ENCODE data around the gene CPTP.
"Not testable (repeated sequence)": the region's sequence is repeated elsewhere in the genome, so short reads cannot be mapped to it uniquely, and the experiment has no call there.

The CPTP gene

DNA sequence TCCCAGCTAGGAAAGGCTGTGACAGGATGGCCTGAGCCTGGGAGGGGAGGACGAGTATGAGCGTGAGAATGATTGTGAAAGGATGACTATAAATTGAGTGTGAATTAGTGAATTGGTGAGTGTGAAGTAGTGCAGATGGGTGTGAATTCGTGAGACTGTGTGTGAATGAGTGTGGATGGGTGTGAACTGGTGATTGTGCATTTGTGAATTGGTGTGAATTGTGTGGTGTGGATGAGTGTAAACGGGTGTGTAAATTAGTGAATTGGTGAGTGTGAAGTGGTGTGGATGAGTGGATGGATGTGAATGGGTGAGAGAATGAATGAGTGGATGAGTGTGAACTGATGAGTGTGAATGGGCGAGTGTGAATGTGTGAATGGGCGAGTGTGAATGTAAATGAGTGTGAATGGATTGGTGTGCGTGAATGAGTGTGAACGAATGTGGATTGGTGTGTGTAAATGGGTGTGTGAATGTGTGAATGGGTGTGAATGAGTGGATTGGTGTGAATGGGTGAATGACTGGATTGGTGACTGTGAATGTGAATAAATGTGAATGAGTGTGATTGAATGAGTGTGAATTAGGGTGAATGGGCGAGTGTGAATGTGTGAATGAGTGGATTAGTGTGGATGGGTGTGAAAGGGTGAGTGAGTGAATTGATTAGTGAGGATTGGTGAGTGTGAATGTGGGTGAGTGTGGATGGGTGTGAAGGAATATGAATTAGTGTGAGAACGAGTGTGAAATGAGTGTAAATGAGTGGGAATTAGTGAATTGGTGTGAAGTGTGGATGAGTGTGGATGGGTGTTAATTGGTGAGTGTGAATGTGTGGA is 41.5 kb downstream of the CPTP start:
- no peak for DNase-seq (ENCODE audit: low spot score)

DNA sequence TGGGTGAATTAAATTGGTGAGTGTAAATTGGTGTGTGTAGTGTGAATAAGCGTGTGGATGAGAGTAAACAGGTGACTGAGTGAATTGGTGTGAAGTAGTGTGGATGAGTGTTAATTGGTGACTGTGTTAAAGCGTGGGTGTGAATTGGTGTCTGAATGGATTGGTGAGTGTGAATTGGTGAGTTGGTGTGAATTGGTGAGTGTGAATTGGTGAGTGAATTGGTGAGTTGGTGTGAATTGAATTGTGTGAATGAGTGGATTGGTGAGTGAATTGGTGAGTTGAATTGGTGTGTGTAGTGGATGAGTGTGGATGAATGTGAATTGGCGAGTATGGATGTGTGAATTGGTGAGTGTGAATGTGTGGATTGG is 42.1 kb downstream of the CPTP start:
- no peak for DNase-seq (ENCODE audit: low spot score)

DNA sequence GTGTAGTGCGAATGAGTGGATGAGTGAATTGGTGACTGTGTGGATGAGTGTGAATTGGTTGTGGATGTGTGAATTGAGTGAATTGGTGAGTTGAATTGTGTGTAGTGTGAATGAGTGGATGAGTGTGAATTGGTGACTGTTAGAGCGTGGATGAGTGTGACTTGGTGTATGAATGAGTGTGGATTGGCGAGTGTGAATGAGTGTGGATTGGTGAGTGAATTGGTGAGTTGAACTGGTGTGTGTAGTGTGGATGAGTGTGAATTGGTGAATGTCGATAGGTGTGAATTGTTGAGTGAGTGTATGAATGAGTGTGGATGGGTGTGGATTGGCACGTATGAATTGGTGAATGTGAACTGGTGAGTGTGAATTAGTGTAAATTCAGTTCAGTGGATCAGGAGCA is 42.7 kb downstream of the CPTP start:
- no peak for DNase-seq (ENCODE audit: low spot score)

DNA sequence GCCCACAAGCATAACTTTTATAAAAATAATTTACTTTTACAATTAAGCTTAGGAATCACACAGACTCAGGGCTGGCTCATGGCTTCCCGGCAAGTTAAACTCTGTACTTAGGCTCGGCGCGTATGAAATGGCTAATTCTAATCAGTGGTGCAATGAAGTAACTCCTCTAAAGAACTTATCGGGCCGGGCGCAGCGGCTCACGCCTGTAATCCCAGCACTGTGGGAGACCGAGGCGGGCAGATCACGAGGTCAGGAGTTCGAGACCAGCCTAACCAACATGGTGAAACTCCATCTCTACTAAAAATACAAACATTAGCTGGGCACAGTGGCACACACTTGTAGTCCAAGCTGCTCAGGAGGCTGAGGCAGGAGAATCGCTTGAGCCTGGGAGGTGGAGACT is 45.5 kb downstream of the CPTP start:
- DNase-seq (ENCODE audit: low spot score): not testable (repeated sequence)

DNA sequence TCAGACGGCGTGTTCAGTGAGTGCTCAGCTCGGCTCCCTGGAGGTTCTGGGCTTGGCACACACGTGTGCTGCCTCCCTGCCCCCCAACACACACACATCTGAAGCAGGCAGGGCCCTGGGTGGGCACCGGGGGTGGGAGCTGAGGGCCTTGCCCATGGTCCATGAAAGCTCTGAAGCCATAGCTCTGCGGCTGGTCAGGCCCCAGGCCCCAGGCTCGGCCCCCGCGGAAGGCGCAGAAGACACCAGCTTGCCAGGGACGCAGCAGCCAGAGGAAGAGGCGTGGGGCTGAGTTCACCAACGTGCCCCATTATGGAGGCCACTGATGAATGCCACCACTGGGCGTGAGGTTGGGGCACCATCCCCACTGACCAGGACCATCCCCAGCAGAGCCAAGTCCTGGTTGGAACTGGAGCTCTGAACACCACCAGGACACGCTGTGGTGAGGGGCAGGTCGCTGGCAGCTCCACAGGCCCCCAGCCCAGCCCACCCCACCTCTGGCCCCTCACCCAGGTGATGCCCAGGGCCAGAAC is 46.2 kb downstream of the CPTP start:
- DNase-seq (ENCODE audit: low spot score): no peak

DNA sequence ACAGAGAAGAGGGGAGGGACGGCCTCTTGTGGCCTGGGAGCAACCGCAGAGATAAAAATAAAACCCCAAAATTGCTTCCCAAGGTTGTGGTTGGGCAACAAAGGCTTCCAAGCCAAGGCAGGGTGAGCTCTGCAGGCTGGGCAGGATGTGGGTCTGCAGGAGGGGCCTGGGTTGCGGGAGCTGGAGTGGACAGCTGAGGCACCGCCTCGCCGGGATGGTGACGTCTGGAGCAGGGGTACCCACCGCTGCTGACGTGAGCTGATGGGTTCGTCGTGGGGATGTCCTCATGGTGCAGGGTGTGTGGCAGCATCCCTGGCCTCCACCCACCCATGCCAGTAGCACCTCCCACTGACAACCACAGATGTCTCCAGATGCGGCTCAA is 46.8 kb downstream of the CPTP start:
- no peak for DNase-seq (ENCODE audit: low spot score)

DNA sequence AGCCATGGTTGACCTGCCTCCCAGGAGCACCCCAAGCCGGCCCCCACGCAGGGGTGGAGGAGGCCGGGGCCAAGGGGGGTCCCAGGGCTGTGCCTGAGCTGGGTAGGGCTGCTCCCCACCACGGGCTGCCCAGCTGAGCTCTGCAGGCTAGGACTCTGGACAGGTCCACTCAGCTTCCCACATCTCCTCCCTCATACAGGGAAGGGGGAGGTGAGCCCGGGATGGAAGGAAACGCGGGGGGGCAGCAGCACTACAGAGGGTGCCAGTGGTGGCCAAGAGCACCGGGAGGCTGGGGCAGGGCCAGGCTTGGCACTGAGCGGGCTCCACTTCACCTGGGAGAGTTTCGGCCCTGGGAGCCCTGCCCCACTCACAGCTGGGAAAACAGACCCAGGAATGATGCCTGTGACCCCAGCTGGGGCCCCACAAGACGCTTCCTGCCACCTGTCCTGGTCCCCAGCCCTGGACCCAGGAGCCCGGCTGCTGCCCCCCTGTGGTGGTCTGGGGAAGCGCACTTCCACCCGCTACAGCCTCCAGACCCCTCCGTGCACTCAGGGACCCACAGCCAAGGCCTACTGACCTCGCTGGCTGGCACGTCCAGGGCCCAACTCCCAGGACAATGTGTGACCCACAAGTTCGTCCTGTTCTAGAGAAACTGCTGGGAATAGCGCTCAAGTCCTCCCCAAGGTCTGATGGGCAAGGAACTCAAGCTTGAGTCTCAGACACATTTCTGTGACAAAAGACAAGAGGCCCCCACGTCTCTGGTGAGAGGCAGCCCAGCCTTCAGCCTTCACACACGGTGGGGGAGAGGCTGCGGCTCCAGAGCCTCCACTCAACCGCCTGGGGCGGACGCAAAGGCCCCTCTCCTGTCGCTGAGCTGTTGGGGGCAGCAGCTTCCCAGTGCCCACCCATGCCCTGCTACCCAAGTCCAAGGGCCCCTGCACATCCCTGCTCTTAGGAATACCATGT is 47.4 kb downstream of the CPTP start:
- DNase-seq (ENCODE audit: low spot score): peak; percentile 50

DNA sequence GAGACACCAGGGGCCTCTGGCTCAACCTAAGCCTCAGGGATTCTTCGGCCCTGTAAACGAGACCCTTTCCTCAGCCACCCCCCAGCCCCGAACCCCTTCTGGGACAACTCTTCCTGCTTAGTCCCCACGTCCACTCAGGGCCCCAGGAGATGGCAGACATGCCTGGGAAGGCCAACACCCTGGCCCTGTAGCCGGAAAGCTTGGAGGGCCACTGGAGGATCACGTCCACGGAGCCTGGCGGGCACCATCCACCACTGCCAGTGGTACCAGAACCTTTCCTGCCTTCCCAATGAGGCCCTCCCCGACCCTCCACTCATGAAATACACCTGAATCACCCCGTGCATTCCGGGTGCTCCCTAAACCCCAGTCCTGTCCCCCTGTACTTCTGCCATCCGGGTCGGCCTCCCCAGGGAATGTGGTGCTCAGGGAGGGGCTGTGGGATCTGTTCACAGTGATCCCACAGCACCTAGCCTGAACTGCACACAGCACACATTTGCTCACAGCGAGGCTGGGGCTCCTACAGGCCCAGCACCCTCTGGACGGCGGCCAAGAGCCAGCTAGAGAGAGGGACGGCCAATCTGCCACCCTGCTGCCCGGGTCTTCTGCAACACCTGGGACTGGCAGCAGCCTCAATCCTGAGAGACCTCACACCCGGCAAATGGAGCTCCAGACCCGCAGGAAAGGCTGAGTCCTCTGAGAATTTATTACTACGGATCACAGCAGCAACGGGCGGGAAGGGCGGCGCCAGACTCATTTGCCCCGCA is 48.6 kb downstream of the CPTP start:
- no peak for DNase-seq (ENCODE audit: low spot score)

DNA sequence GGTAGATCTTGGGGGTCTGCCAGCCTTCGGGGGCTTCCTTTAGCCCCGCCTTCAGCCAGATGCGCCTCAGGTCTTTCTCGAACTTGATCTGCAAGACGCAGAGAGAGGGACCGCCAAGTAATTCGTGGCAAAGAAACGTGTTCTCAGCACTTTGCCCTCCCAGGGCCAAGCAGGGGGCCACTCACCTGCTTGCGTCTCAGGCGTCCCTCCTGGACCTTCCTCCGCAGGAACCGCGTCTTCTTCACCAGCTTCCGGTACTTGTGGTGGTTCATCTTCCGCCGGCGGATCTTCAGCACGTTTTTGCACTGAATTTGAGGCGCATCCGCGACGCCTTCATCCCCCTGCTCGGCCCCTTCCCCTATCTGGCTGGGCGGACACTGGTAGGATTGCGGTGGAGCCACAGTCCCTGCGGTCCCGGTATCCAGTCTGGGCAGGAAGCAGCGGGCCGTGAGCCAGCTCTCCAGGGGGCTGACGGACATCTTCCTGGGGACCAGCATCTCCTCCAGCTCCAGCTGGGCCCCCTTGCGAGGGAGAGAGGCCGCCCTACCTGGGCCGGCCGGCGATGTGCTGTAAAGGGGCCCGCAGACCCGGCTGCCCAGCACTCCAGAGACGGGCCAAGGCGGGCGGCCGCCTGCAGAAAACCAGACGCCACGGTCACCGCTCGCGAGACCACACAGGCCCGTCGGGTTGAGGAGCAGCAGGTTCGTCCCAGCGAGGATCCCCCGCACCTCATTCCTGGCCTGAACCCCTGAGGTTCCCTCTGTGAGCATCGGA is 49.4 kb downstream of the CPTP start:
- DNase-seq (ENCODE audit: low spot score): no peak

DNA sequence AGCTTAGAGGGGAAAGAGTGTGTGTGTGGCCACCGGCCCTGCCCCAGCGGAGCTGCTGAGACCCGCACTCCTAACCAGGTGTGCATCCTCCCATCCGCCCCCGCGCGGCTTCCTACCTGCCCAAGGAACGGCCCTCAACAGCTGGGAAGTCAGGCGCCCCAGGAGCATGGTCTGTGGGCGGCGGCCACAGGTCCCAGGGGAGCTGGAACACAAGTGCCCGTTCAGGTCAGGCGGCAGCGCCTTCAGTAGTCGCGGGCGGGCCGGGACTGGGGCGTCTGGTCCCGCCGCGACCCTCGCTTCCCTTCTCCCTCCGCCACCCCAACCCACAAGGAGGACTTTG is 50.0 kb downstream of the CPTP start:
- DNase-seq (ENCODE audit: low spot score): no peak

DNA sequence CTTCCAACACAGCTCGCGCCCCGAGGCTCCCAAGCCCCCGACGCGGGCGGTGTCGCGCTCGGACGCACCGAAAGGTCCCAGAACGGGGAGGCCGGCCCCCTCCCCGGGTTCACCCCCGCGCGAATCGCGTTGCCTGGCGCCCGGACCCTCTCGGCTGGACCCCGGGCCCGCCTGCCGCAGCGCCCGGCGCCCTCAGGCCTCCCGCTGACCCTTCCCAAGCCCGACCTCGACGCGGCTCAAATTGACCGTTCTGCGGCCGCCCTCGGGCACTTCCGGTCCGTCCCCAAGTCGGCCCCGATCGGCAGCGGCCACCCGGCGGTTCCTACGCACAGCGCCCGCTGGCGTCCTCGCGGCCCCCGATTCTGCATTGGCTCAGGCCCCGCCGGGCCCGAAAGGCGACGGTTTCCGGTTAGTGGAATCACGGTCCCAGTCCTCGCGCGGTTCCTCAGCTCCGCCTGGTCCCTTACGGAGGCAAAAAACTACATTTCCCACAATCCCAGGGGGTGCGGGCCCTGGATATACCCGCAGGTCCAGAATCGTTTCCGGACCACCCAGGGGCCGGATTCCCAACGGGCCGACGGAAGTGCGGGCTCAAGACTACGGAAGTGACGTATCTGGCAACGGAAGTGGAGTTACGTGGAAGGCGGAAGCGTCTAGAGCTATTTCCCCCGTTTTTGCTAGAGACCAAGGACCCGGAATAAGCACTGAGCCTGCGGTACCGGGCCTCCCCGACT is 50.5 kb downstream of the CPTP start, which contains the start of gene AURKAIP1:
AURKAIP1 (minus strand) TSS at position 279 of the 734 bp plus-strand sequence. CDS start 451 bp downstream, outside the sequence.
- DNase-seq (ENCODE audit: low spot score): peak; percentile 100

DNA sequence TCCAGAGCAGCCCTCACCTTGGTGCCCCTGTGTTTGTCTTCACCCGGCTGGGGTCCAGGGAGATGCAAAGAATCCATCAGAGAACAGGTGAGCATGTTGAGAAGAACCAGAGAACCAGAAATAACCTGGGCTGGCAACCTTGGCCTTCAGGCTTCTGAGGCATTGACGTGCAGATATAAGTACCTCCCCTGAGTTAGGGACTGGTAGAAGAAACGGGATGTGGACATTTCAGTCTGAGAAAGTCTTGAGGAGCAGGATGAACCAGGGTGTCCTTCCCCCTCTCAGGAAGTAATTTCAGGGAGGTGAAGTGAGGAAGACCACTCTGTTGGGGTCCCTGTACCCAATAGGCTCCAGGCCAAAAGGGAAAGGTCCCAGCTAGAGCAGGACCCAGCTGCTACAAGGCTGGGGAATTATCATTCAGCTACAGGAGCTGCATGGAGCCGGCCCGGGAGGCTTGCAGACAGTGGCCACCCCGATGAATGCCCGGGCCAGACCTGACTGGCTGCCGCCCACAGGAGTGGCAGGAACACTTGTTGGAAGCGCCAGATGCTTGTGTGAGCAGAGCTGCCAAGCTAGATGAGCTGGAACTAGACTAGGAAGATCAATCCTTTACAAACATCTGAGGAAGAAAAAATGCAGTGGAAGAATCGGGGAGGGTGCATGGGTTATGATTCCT is 52.1 kb downstream of the CPTP start:
- no peak for DNase-seq (ENCODE audit: low spot score)

DNA sequence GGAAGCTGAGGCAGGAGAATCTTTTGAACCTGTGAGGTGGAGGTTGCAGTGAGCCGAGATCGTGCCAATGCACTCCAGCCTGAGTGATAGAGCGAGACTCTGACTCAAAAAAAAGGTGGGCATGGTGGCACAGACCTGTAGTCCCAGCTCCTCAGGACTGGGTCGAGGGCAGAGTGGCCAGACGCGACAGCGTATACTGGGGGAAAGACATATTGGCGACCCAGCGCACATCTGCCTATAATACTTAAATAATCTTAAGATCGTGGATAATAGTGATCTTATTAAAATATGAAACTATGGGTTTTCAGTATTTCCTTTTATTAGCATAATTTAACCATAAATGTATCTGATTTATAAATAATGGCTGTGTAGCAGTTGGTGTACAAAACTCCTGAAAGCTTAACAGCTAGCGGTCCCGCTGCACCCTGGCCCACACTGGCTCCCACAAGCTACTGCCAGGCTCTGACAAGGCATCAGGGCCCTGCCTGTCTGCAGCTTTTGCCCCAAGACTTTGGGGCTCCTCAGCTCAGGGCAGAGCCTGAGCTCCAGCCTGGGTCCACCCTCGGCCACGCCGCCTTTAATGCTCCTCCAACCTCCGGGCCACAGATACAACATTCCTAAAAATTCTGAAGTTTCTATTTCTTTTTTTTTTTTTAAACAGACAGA is 53.1 kb downstream of the CPTP start:
- no peak for DNase-seq (ENCODE audit: low spot score)

Data from cerebellar cortex (tissue), 1 donor.